Measurements from ENCODE around the gene IL16.

- TF ChIP-seq TAF1 (IDR thresholded peaks at IDR 0.05; ENCODE audit: borderline replicate concordance, insufficient read depth, low read length), result no peak
- TF ChIP-seq REST (IDR thresholded peaks at IDR 0.05; ENCODE audit: insufficient read depth in 1 of 2, low read depth in 2 of 2, low read length in 2 of 2), result no peak
- TF ChIP-seq POLR2AphosphoS5 (IDR thresholded peaks at IDR 0.05; ENCODE audit: low read depth, low read length), result no peak
- no peak for TF ChIP-seq SIN3A (IDR thresholded peaks at IDR 0.05; ENCODE audit: borderline replicate concordance, insufficient read depth, low read length)
- TF ChIP-seq FOXP2 (optimal IDR thresholded peaks at IDR 0.05; ENCODE audit: borderline replicate concordance, extremely low read depth, extremely low read length, insufficient read depth), result no peak
Observed at GRCh38 chr15:81303244-81304225, 106.9 kb downstream of the IL16 start.
